Epithelial cell of esophagus (primary cell): Measurements from ENCODE around the gene TARP.

Experiments used
- DNase-seq: peaks from one replicate; pipeline ENCODE4 v3.0.0; 2010; ENCODE audit warnings: low read depth
- H3K4me3 ChIP-seq: 2 replicates; pipeline ENCODE4 v1.5.1; 2011; ENCODE audit warnings: mild to moderate bottlenecking, low read length, control low read depth
- TF ChIP-seq, protein P1 (sequence below): IDR thresholded peaks from 2 replicates; pipeline ENCODE4 v1.5.1; 2011; ENCODE audit warnings: low read depth, mild to moderate bottlenecking, low read length, control low read depth, inconsistent platforms; ENCODE audit not compliant: insufficient read depth; ENCODE audit errors: missing control alignments

The TARP gene

DNA sequence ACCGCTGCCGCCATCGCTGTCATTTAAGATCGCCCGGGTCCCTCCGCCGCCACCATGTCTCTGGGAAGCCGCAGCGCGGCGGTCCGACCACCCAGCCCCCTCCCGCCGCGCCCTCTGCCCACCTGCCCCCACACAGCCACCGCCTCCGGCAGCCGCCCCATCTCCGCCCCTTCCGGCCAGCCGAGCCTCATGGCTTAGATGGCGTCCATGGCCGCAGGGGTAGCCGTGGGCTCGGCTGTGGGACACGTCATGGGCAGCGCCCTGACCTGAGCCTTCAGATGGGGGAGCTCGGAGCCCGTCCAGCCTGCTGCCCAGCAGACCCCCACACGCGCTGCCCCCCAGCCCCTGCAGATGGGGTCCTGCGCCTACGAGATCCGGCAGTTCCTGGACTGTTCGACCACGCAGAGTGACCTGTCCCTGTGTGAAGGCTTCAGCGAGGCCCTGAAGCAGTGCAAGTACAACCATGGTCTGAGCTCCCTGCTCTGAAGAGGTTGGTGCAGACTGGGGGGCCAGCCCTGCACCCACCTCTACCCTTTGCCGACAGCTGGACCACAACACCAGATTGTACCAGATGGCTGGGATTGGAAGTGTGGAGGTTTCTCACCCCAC, 38.0 kb upstream of the TARP start:
- H3K4me3 ChIP-seq = no peak overlapping the region
- TF ChIP-seq, protein P1, sequence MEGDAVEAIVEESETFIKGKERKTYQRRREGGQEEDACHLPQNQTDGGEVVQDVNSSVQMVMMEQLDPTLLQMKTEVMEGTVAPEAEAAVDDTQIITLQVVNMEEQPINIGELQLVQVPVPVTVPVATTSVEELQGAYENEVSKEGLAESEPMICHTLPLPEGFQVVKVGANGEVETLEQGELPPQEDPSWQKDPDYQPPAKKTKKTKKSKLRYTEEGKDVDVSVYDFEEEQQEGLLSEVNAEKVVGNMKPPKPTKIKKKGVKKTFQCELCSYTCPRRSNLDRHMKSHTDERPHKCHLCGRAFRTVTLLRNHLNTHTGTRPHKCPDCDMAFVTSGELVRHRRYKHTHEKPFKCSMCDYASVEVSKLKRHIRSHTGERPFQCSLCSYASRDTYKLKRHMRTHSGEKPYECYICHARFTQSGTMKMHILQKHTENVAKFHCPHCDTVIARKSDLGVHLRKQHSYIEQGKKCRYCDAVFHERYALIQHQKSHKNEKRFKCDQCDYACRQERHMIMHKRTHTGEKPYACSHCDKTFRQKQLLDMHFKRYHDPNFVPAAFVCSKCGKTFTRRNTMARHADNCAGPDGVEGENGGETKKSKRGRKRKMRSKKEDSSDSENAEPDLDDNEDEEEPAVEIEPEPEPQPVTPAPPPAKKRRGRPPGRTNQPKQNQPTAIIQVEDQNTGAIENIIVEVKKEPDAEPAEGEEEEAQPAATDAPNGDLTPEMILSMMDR = no peak
- DNase-seq = no peak

DNA sequence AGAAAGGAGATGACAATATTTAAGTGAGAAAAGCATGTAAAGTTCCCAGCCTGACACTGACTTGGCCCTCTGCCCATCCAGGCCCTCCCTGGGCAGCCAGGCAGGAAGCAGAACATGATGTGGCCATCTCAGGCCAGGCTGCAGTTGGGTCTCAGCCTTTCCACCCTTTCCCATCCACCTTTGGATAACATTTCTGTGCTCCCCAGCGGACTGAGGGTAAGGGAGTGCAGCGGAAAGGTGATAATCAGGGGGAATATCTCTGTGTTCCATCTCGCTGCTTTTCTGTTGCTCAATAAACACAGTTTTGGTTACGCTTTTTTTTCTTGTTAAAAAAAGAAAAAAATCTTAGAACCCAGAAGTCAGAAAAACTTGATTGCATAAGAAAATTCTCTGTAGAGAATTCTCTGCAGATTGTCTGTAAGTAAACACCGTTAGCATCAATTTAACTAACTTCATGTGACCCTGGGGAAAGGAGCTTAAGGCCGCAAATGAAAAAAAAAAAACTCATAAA, 37.2 kb upstream of the TARP start:
- TF ChIP-seq, protein P1 = no peak
- no peak overlapping the region for H3K4me3 ChIP-seq
- DNase-seq = no peak

DNA sequence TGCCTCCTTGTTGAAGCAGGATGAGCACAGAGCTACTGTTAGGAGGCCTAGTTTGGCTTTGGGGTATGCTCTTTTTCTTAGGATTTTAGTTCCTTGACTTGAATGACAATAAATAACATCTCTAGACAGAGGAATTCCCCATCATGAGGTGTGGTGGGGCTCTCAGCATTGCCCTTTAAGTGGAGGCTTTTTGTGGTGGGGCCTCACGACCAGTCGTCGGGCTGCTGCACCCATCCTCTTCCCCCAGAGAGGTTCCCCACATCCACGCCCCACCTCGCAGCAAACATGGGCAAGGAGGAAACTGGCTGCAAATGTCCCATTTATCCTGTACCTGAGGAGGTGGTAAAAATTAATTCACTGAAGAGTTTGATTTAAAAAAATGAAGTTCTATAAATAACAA, 36.1 kb upstream of the TARP start:
- no peak overlapping the region for H3K4me3 ChIP-seq
- TF ChIP-seq, protein P1 = no peak
- DNase-seq = no peak

DNA sequence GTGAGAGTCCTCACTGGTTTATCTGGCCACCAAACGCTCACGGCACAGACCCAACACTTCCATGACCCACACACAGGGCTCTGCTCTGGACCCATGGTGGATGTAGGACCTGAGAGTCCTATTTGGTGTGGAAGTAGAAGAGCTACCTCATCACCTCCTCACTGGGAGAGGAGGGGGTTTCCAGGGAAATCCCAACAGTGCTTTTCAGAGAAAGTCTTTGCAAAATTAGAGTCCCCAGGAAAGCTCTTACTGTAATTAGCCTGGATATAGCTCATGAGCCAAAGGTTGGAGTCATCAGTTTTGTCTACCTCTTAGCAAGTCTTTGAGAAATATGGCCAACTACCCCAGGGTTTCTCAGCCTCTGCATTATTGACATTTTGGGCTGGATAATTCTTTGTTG, 34.7 kb upstream of the TARP start:
- no peak for DNase-seq
- TF ChIP-seq, protein P1 = no peak
- no peak overlapping the region for H3K4me3 ChIP-seq

DNA sequence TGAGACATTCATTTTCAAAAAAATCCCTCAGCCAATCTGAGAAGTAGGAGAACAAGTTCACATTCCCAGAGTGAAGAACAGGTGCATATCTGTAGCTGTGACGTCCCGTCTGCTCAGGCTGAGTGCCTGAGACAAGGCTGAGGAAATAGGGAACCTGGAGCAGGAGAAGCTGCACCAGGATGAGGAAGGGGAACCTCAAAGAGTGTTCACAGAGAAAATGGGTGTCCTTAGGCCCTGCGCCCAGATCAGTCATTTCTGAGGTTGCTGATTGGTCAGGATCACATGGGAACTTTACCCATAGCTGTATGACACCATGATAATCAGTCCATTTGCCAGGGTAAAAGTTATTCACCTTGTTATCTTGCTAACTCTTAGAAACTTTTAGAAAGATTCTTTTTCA, 34.2 kb upstream of the TARP start:
- TF ChIP-seq, protein P1 = no peak
- H3K4me3 ChIP-seq = no peak overlapping the region
- no peak for DNase-seq

DNA sequence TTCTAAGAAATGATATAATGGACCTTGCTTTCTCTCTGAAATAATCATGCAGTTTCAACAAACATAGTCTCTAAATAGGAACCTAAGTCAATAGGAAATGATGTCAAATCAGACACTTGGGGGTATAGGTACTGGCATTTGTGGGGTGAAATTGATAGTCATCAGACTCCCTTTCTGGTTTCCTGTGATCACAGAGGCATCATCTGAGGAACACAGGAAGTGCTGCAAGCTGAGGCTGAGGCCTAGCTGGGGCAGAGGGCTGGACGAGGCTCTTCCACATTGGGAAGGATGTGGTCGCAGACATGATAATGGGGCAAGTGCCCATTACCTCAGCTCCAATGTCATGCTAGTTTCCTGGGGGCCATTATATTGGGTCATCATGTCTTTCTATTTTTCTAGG, 33.5 kb upstream of the TARP start:
- no peak overlapping the region for H3K4me3 ChIP-seq
- TF ChIP-seq, protein P1 = no peak
- DNase-seq = no peak

DNA sequence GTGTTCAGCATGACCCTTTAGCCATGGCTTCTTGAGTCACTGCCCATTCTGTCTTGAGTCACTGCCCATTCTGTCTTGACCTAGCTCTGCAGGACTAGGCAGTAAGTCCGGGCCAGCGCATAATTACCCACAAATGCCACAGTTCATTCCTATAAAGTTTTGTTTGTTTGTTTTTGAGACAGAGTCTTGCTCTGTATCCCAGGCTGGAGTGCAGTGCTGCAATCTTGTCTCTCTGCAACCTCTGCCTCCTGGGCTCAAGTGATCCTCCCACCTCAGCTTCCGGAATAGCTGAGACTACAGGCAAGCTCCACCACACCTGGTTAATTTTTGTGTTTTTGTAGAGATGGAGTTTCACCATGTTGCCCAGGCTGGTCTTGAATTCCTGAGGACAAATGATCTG, 32.7 kb upstream of the TARP start:
- no peak overlapping the region for H3K4me3 ChIP-seq
- TF ChIP-seq, protein P1 = no peak
- DNase-seq = no peak
